ENCODE measurements around the gene MYH6. TPM values are rescaled to one million over a fixed set of nuclear protein-coding genes. Genes with fewer than 3 reads are reported as not detected.
A peak's percentile ranks its signal among the peaks of the same experiment; 100 is the strongest.

The MYH6 gene
- polyA plus RNA-seq, 3 donors = not detected

GRCh38 chr14:23413681-23414080, 5.6 kb upstream of the MYH6 start:
- Histone ChIP-seq H3K4me3 (replicated peaks in 1 of 3; ENCODE audit: low read depth in 2 of 3, low read length in 3 of 3) (no peak overlapping the region), H3K27ac (ENCODE audit: low read depth in 1 of 2, low read length in 2 of 2) (no peak overlapping the region), H3K9me3 (replicated peaks in 1 of 2; ENCODE audit: control insufficient read depth in 1 of 2, insufficient read depth in 1 of 2, low read length in 2 of 2) (no peaks in the 10 kb centered on the region), H3K4me2 (replicated peaks; ENCODE audit: extremely low read depth, low read length, poor library complexity, severe bottlenecking) (no peak overlapping the region), H3K9ac (ENCODE audit: insufficient read depth, low read length, poor library complexity, severe bottlenecking) (no peak overlapping the region), H3K27me3 (ENCODE audit: control insufficient read depth in 2 of 2, insufficient read depth in 2 of 2, low read length in 2 of 2) (no peaks in the 10 kb centered on the region), H3K4me1 (ENCODE audit: control insufficient read depth in 1 of 2, insufficient read depth in 2 of 2, low read length in 2 of 2) (no peaks in the 10 kb centered on the region), H3K36me3 (replicated peaks in 1 of 2; ENCODE audit: control insufficient read depth in 1 of 2, insufficient read depth in 2 of 2, low read length in 2 of 2) (no peaks in the 10 kb centered on the region), H2AFZ (ENCODE audit: insufficient read depth, low read depth, low read length, poor library complexity, severe bottlenecking) (no peak overlapping the region), H4K20me1 (ENCODE audit: insufficient read depth, low read length) (no peaks in the 10 kb centered on the region), H3K79me2 (ENCODE audit: insufficient read depth, low read length) (no peaks in the 10 kb centered on the region)
- Mint-ChIP-seq H3K4me3 (no peak overlapping the region), H3K27me3 (ENCODE audit: low read depth in 3 of 3) (peaks cover 5 to 20% (median 6%) of the 10 kb centered on the region in 3 donors), H3K4me1 (no peaks in the 10 kb centered on the region), H3K27ac (no peak overlapping the region), H3K36me3 (no peaks in the 10 kb centered on the region), H3K9me3 (no peaks in the 10 kb centered on the region)
- no peak for TF ChIP-seq CTCF (IDR thresholded peaks at IDR 0.05)
- WGBS (ENCODE audit: insufficient coverage) = 93% methylated on average over 9 of the region's 16 CpGs
- DNase-seq = no peak
- intact Hi-C loops (cut with micrococcal nuclease) = no loop called here

GRCh38 chr14:23411563-23412525, 3.8 kb upstream of the MYH6 start:
- no peaks in the 10 kb centered on the region for H3K27me3 ChIP-seq (ENCODE audit: control insufficient read depth in 2 of 2, insufficient read depth in 2 of 2, low read length in 2 of 2)
- no peak overlapping the region for H3K9ac ChIP-seq (ENCODE audit: insufficient read depth, low read length, poor library complexity, severe bottlenecking)
- H3K27me3 Mint-ChIP-seq (ENCODE audit: low read depth in 3 of 3) = peaks cover 2 to 22% (median 5%) of the 10 kb centered on the region in 3 donors

More at GRCh38 chr14:23411563-23412525, 3.8 kb upstream of the MYH6 start:
- Mint-ChIP-seq H3K36me3 (no peaks in the 10 kb centered on the region), H3K9me3 (no peaks in the 10 kb centered on the region), H3K4me1 (no peaks in the 10 kb centered on the region), H3K27ac (peak overlapping the region in 1 of 7 donors; percentile 46), H3K4me3 (no peak overlapping the region)
- Histone ChIP-seq H3K4me3 (replicated peaks in 1 of 3; ENCODE audit: low read depth in 2 of 3, low read length in 3 of 3) (no peak overlapping the region), H3K79me2 (ENCODE audit: insufficient read depth, low read length) (no peaks in the 10 kb centered on the region), H3K4me1 (ENCODE audit: control insufficient read depth in 1 of 2, insufficient read depth in 2 of 2, low read length in 2 of 2) (no peaks in the 10 kb centered on the region), H2AFZ (ENCODE audit: insufficient read depth, low read depth, low read length, poor library complexity, severe bottlenecking) (no peak overlapping the region), H3K27ac (ENCODE audit: low read depth in 1 of 2, low read length in 2 of 2) (no peak overlapping the region), H3K36me3 (replicated peaks in 1 of 2; ENCODE audit: control insufficient read depth in 1 of 2, insufficient read depth in 2 of 2, low read length in 2 of 2) (no peaks in the 10 kb centered on the region), H3K9me3 (replicated peaks in 1 of 2; ENCODE audit: control insufficient read depth in 1 of 2, insufficient read depth in 1 of 2, low read length in 2 of 2) (no peaks in the 10 kb centered on the region), H4K20me1 (ENCODE audit: insufficient read depth, low read length) (no peaks in the 10 kb centered on the region), H3K4me2 (replicated peaks; ENCODE audit: extremely low read depth, low read length, poor library complexity, severe bottlenecking) (no peak overlapping the region)
- intact Hi-C loops (cut with micrococcal nuclease) = no loop called here
- TF ChIP-seq CTCF (IDR thresholded peaks at IDR 0.05) = no peak
- DNase-seq = no peak
- 96% methylated on average over 9 of the region's 14 CpGs for WGBS (ENCODE audit: insufficient coverage)
